IMR-90 (cell line): ENCODE results near the gene ZNF407. TPM values are rescaled to one million over a fixed set of nuclear protein-coding genes. Genes with fewer than 3 reads are reported as not detected.

Experiments used
- ATAC-seq: fragments of 200-7000 bp; cut with Tn5 transposase; 2 replicates; pipeline ENCODE4 v1.9.1; 2020; ENCODE audit warnings: low read depth, mild to moderate bottlenecking, moderate library complexity
- BruUV-seq: library from RNA; stranded (reverse); fragments of 400-500 nt; replicated peaks from 2 replicates; lab custom pipeline; 2021; lab: Mats Ljungman, UMichigan
- CTCF ChIA-PET: fragments of 300-600 bp; formaldehyde crosslinking; extraction: SDS; loops from one replicate; lab custom pipeline; 2021; ENCODE audit warnings: antibody characterized with exemption; lab: Yijun Ruan, JAX
- POLR2A ChIA-PET: fragments of 300-600 bp; sonication (Branson Sonifier 250); formaldehyde crosslinking; loops from one replicate; lab custom pipeline; 2022; ENCODE audit warnings: antibody characterized with exemption; ENCODE audit not compliant: unreplicated experiment; lab: Charles Lee
- DNase-seq: peaks from one replicate; pipeline ENCODE4 v3.0.0; 2013
- H2AFZ ChIP-seq: replicated peaks from 2 replicates; pipeline ENCODE3; 2013; ENCODE audit warnings: low read length, mild to moderate bottlenecking; ENCODE audit not compliant: poor library complexity
- H2AK5ac ChIP-seq: 2 replicates; pipeline ENCODE4 v1.6.1; 2013; ENCODE audit warnings: low read depth, low read length, inconsistent platforms
- H2AK9ac ChIP-seq: replicated peaks from 2 replicates; pipeline ENCODE3; 2013; ENCODE audit warnings: mild to moderate bottlenecking, low read depth, low read length, moderate library complexity; ENCODE audit not compliant: poor library complexity
- H2BK120ac ChIP-seq: 2 replicates; pipeline ENCODE4 v1.6.1; 2013; ENCODE audit warnings: low read depth, low read length, inconsistent platforms
- H2BK15ac ChIP-seq: 3 replicates; pipeline ENCODE4 v1.6.1; 2013; ENCODE audit warnings: low read depth, low read length, inconsistent platforms
- H2BK20ac ChIP-seq: 2 replicates; pipeline ENCODE4 v1.6.1; 2013; ENCODE audit warnings: low read depth, mild to moderate bottlenecking, inconsistent platforms, low read length, moderate library complexity
- H2BK5ac ChIP-seq: 2 replicates; pipeline ENCODE4 v1.6.1; 2013; ENCODE audit warnings: mild to moderate bottlenecking, low read depth, low read length, inconsistent platforms; ENCODE audit not compliant: poor library complexity, severe bottlenecking
- H3K14ac ChIP-seq: replicated peaks from 2 replicates; pipeline ENCODE4 v1.6.1; 2013; ENCODE audit warnings: low read depth, low read length, inconsistent platforms
- H3K18ac ChIP-seq: 2 replicates; pipeline ENCODE4 v1.6.1; 2013; ENCODE audit warnings: low read depth, low read length, control low read depth
- H3K23ac ChIP-seq: 2 replicates; pipeline ENCODE4 v1.6.1; 2013; ENCODE audit warnings: low read depth, low read length, inconsistent platforms
- H3K27ac ChIP-seq: 2 replicates; pipeline ENCODE4 v1.5.1; 2013; ENCODE audit warnings: mild to moderate bottlenecking, control low read depth, low read length; ENCODE audit not compliant: insufficient read depth
- H3K27me3 ChIP-seq: 2 replicates; pipeline ENCODE4 v1.6.1; 2013; ENCODE audit warnings: low read length; ENCODE audit not compliant: control insufficient read depth, insufficient read depth
- H3K36me3 ChIP-seq: 2 replicates; pipeline ENCODE4 v1.6.1; 2013; ENCODE audit warnings: low read length, mixed read lengths; ENCODE audit not compliant: control insufficient read depth, insufficient read depth
- H3K4ac ChIP-seq: 2 replicates; pipeline ENCODE4 v1.6.1; 2013; ENCODE audit warnings: low read depth, low read length, inconsistent platforms
- H3K4me1 ChIP-seq: 2 replicates; pipeline ENCODE4 v1.6.1; 2013; ENCODE audit warnings: low read length, mixed read lengths; ENCODE audit not compliant: control insufficient read depth, insufficient read depth
- H3K4me2 ChIP-seq: 2 replicates; pipeline ENCODE4 v1.6.1; 2013; ENCODE audit warnings: low read depth, mild to moderate bottlenecking, control low read depth, low read length, moderate library complexity
- H3K4me3 ChIP-seq: 2 replicates; pipeline ENCODE4 v1.5.1; 2013; ENCODE audit warnings: low read depth, mild to moderate bottlenecking, control low read depth, low read length, moderate library complexity; ENCODE audit not compliant: insufficient read depth
- H3K56ac ChIP-seq: 2 replicates; pipeline ENCODE4 v1.6.1; 2013; ENCODE audit warnings: low read length, inconsistent platforms; ENCODE audit not compliant: insufficient read depth; ENCODE audit errors: extremely low read depth
- H3K79me1 ChIP-seq, 2 experiments: 2 replicates each; pipeline ENCODE4 v1.6.1; 2013; ENCODE audit warnings: low read length in 2 of 2, inconsistent platforms in 1 of 2, low read depth in 1 of 2
- H3K9ac ChIP-seq: 2 replicates; pipeline ENCODE4 v1.6.1; 2013; ENCODE audit warnings: low read depth, low read length, control low read depth
- H3K9me1 ChIP-seq: 2 replicates; pipeline ENCODE4 v1.6.1; 2013; ENCODE audit warnings: low read length, inconsistent platforms; ENCODE audit not compliant: insufficient read depth
- H3K9me3 ChIP-seq: 2 replicates; pipeline ENCODE4 v1.6.1; 2013; ENCODE audit warnings: low read length; ENCODE audit not compliant: control insufficient read depth, insufficient read depth
- H4K20me1 ChIP-seq: 2 replicates; pipeline ENCODE4 v1.6.1; 2013; ENCODE audit warnings: low read length, inconsistent platforms; ENCODE audit not compliant: insufficient read depth
- H4K5ac ChIP-seq: 2 replicates; pipeline ENCODE4 v1.6.1; 2013; ENCODE audit warnings: mild to moderate bottlenecking, low read depth, low read length, control low read depth
- H4K8ac ChIP-seq, 2 experiments: 2 replicates each; pipeline ENCODE4 v1.6.1; 2013; ENCODE audit warnings: low read depth in 2 of 2, low read length in 2 of 2, control low read depth in 1 of 2, inconsistent platforms in 1 of 2
- H4K91ac ChIP-seq: 2 replicates; pipeline ENCODE4 v1.6.1; 2013; ENCODE audit warnings: low read depth, low read length, inconsistent platforms; ENCODE audit not compliant: insufficient read depth
- BHLHE40 ChIP-seq: fragments of 150-350 bp; IDR thresholded peaks from 2 replicates; pipeline ENCODE4 v1.6.1; 2016; ENCODE audit warnings: mild to moderate bottlenecking, low read depth, low read length
- CEBPB ChIP-seq: IDR thresholded peaks from 2 replicates; pipeline ENCODE4 v1.6.1; 2012; ENCODE audit warnings: low read depth, low read length, improper control_type of control experiment
- CHD1 ChIP-seq: IDR thresholded peaks from 2 replicates; pipeline ENCODE4 v1.6.1; 2012; ENCODE audit warnings: low read depth, low read length, improper control_type of control experiment
- CTCF ChIP-seq: conservative IDR thresholded peaks from 2 replicates; pipeline ENCODE4 v1.5.1; 2012; ENCODE audit warnings: mild to moderate bottlenecking, low read depth, low read length, improper control_type of control experiment
- FOS ChIP-seq: fragments of 150-350 bp; IDR thresholded peaks from 2 replicates; pipeline ENCODE4 v1.6.1; 2016; ENCODE audit warnings: low read depth, low read length
- MAFK ChIP-seq: IDR thresholded peaks from 2 replicates; pipeline ENCODE4 v1.6.1; 2012; ENCODE audit warnings: low read depth, low read length, improper control_type of control experiment
- MAZ ChIP-seq: IDR thresholded peaks from 2 replicates; pipeline ENCODE4 v1.6.1; 2012; ENCODE audit warnings: low read depth, mild to moderate bottlenecking, low read length, improper control_type of control experiment, moderate library complexity, borderline replicate concordance
- MXI1 ChIP-seq: IDR thresholded peaks from 2 replicates; pipeline ENCODE4 v1.6.1; 2012; ENCODE audit warnings: low read depth, mild to moderate bottlenecking, low read length, moderate library complexity, borderline replicate concordance
- NFE2L2 ChIP-seq: fragments of 150-350 bp; IDR thresholded peaks from 2 replicates; pipeline ENCODE4 v1.6.1; 2016; ENCODE audit warnings: low read depth, mild to moderate bottlenecking, low read length
- POLR2A ChIP-seq: IDR thresholded peaks from 2 replicates; pipeline ENCODE4 v1.6.1; 2012; ENCODE audit warnings: mild to moderate bottlenecking, low read depth, low read length
- RAD21 ChIP-seq: IDR thresholded peaks from 2 replicates; pipeline ENCODE4 v1.6.1; 2012; ENCODE audit warnings: low read length, improper control_type of control experiment
- RCOR1 ChIP-seq: IDR thresholded peaks from 2 replicates; pipeline ENCODE4 v1.6.1; 2012; ENCODE audit warnings: mild to moderate bottlenecking, low read length, improper control_type of control experiment; ENCODE audit not compliant: insufficient replicate concordance
- RFX5 ChIP-seq: IDR thresholded peaks from 2 replicates; pipeline ENCODE4 v1.8.0; 2012; ENCODE audit warnings: low read depth, mild to moderate bottlenecking, low read length, moderate library complexity
- SMC3 ChIP-seq: fragments of 150-350 bp; IDR thresholded peaks from 2 replicates; pipeline ENCODE4 v1.6.1; 2016; ENCODE audit warnings: low read depth, mild to moderate bottlenecking, antibody characterized with exemption, low read length, moderate library complexity
- USF2 ChIP-seq: fragments of 150-350 bp; IDR thresholded peaks from 2 replicates; pipeline ENCODE4 v1.6.1; 2017; ENCODE audit warnings: mild to moderate bottlenecking, antibody characterized with exemption, low read length, low read depth
- WGBS, 2 experiments: methylation state at CpG; one replicate each; pipeline versions ENCODE4 v1.1.5 to v1.1.7; 2013; ENCODE audit warnings: missing lambda C conversion rate in 2 of 2; ENCODE audit not compliant: insufficient read length in 1 of 2; ENCODE audit errors: extremely low coverage in 2 of 2; 5-methylcytosine and 5-hydroxymethylcytosine counted together
- dilution Hi-C: fragments of 300-500 bp; cut with HindIII; formaldehyde crosslinking; loops from one replicate; pipeline ENCODE4 v1.14.3; 2018; ENCODE audit warnings: low sequenced_read_pairs; ENCODE audit not compliant: unreplicated experiment
- in situ Hi-C: fragments of 300-500 bp; cut with MboI; formaldehyde crosslinking; loops from 3 replicates; pipeline ENCODE4 v1.14.3; 2019; ENCODE audit warnings: low sequenced_read_pairs, inconsistent platforms, mixed read lengths
- intact Hi-C: fragments of 100-400 bp; cut with micrococcal nuclease; formaldehyde crosslinking; loops from 2 replicates; pipeline ENCODE4 v1.10.0; 2022
- polyA plus RNA-seq, 3 experiments: library from polyadenylated mRNA; depleted of rRNA; stranded (reverse); fragments of >200 nt; gene quantifications; 2 replicates each; pipeline ENCODE4 v1.2.3, GENCODE V29; 2012; ENCODE audit warnings: low replicate concordance in 1 of 3
- total RNA-seq: library from RNA; depleted of rRNA; stranded (reverse); fragments of >200 nt; gene quantifications from 2 replicates; pipeline ENCODE4 v1.2.3, GENCODE V29; 2012
- TF ChIP-seq, protein P1 (sequence below): fragments of 150-350 bp; IDR thresholded peaks from 2 replicates; pipeline ENCODE4 v1.6.1; 2016; ENCODE audit warnings: low read depth, mild to moderate bottlenecking, low read length, moderate library complexity, borderline replicate concordance

The ZNF407 gene
- total and polyA plus RNA-seq, 2 of the 4 experiments (the other 2 are of a cell fraction), result 3.1 to 20.1 TPM

GRCh38 chr18:74632856-74633255 is 35.2 kb downstream of the ZNF407 start:
- Histone ChIP-seq H3K36me3 (peaks cover 8% of the 10 kb centered on the region), H2AK5ac (0 out of 2 replicates have a peak overlapping the region, but pooled peaks have one; percentile 77), H2BK5ac (peak overlapping the region; percentile 84), H3K56ac (no peak overlapping the region), H3K4me1 (peaks cover 15% of the 10 kb centered on the region), H3K4me2 (no peak overlapping the region), H4K91ac (no peak overlapping the region), H3K14ac (no peak overlapping the region), H3K23ac (no peak overlapping the region), H4K8ac (peak overlapping the region in 1 of 2 experiments; percentile 76; a peak in 1 of 4 replicates), H3K9me1 (peaks cover 14% of the 10 kb centered on the region), H3K4ac (peak overlapping the region; percentile 91; the same call in 1 of the 2 replicates), H4K5ac (peak overlapping the region; percentile 96; the same call in 1 of the 2 replicates), H2AK9ac (no peak overlapping the region), H3K9me3 (no peaks in the 10 kb centered on the region), H2AFZ (no peak overlapping the region), H3K27ac (peak overlapping the region; percentile 98; the same call in 1 of the 2 replicates), H4K20me1 (peaks cover 4% of the 10 kb centered on the region; the same call in 1 of the 2 replicates), H3K18ac (no peak overlapping the region), H3K79me1 (peaks cover 26 to 38% of the 10 kb centered on the region in 2 experiments; a peak in 3 of 4 replicates), H2BK120ac (peak overlapping the region; percentile 92), H2BK15ac (peak overlapping the region; percentile 85; the same call in 1 of the 3 replicates), H2BK20ac (peak overlapping the region; percentile 73; the same call in 1 of the 2 replicates), H3K9ac (no peak overlapping the region), H3K27me3 (no peaks in the 10 kb centered on the region), H3K4me3 (no peak overlapping the region)
- dilution Hi-C loops (no loop called here), intact Hi-C loops (no loop called here), in situ Hi-C loops (no loop called here)
- ChIA-PET CTCF (no interaction called here), POLR2A (no interaction called here)
- ATAC-seq, result no peak
- BruUV-seq, result no TSS peak
- no peak for DNase-seq
- WGBS, 2 experiments, result no CpG with 5 or more reads among the region's 4 CpGs
- TF ChIP-seq MXI1 (no peak), BHLHE40 (no peak), RFX5 (no peak), USF2 (no peak), CTCF (no peak), CHD1 (no peak), RAD21 (no peak), CEBPB (no peak), POLR2A (no peak), MAFK (no peak), MAZ (no peak), NFE2L2 (no peak), FOS (no peak), RCOR1 (no peak), SMC3 (no peak)
- TF ChIP-seq, protein P1, sequence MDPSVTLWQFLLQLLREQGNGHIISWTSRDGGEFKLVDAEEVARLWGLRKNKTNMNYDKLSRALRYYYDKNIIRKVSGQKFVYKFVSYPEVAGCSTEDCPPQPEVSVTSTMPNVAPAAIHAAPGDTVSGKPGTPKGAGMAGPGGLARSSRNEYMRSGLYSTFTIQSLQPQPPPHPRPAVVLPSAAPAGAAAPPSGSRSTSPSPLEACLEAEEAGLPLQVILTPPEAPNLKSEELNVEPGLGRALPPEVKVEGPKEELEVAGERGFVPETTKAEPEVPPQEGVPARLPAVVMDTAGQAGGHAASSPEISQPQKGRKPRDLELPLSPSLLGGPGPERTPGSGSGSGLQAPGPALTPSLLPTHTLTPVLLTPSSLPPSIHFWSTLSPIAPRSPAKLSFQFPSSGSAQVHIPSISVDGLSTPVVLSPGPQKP, result no peak
